HepG2 (cell line): ENCODE results near the gene B4GALT5. TPM values are rescaled to one million over a fixed set of nuclear protein-coding genes. Genes with fewer than 3 reads are reported as not detected.

Source experiments
- CCAR2 ChIP-seq: fragments of 200-400 bp; formaldehyde crosslinking; optimal IDR thresholded peaks from 2 replicates; pipeline ENCODE3; 2018; ENCODE audit warnings: low read depth, mild to moderate bottlenecking, low read length, moderate library complexity
- CERS6 ChIP-seq: sonication (generic); formaldehyde crosslinking; IDR thresholded peaks from 2 replicates; pipeline ENCODE4 v1.5.0; 2020; ENCODE audit warnings: missing genetic modification reagents
- EZH2 ChIP-seq: conservative IDR thresholded peaks from 2 replicates; pipeline ENCODE4 v1.6.1; 2012; ENCODE audit warnings: mild to moderate bottlenecking, low read depth, low read length, moderate library complexity
- FLYWCH1 ChIP-seq: sonication (generic); formaldehyde crosslinking; IDR thresholded peaks from 2 replicates; pipeline ENCODE4 v1.8.1; 2023; ENCODE audit warnings: mild to moderate bottlenecking, missing genetic modification reagents
- KDM2A ChIP-seq: sonication (generic); formaldehyde crosslinking; IDR thresholded peaks from 2 replicates; pipeline ENCODE4 v1.4.0; 2020; ENCODE audit warnings: low read depth, missing genetic modification reagents, borderline replicate concordance
- KLF16 ChIP-seq, 2 experiments: sonication (generic) in 1 of 2; formaldehyde crosslinking in 1 of 2; IDR thresholded peaks; 2 replicates each; pipeline versions ENCODE4 v1.6.1 to v1.8.0; 2016 to 2023; ENCODE audit warnings: missing genetic modification reagents in 2 of 2, missing compliant biosample characterization in 1 of 2
- NCOR1 ChIP-seq: fragments of 200-600 bp; sonication (generic); IDR thresholded peaks from 2 replicates; pipeline ENCODE4 v1.7.0; 2017; ENCODE audit warnings: antibody characterized with exemption, low read length, borderline replicate concordance
- POLR2A ChIP-seq, 2 experiments: IDR thresholded peaks; 2 replicates each; pipeline ENCODE4 v1.6.1; 2011; ENCODE audit warnings: low read depth in 2 of 2, low read length in 2 of 2, mild to moderate bottlenecking in 1 of 2, moderate library complexity in 1 of 2; ENCODE audit not compliant: insufficient read depth in 1 of 2
- SPEN ChIP-seq: sonication (generic); formaldehyde crosslinking; IDR thresholded peaks from 2 replicates; pipeline ENCODE4 v1.5.1; 2020; ENCODE audit warnings: low read depth, mild to moderate bottlenecking, missing genetic modification reagents
- TOPORS ChIP-seq: sonication (generic); formaldehyde crosslinking; IDR thresholded peaks from 2 replicates; pipeline ENCODE4 v1.8.0; 2023; ENCODE audit warnings: mild to moderate bottlenecking, missing genetic modification reagents
- U2AF1 ChIP-seq: fragments of 200-400 bp; formaldehyde crosslinking; optimal IDR thresholded peaks from 2 replicates; pipeline ENCODE3; 2017; ENCODE audit warnings: mild to moderate bottlenecking, low read depth, low read length
- ZBTB10 ChIP-seq: sonication (generic); formaldehyde crosslinking; IDR thresholded peaks from 2 replicates; pipeline ENCODE4 v1.4.0; 2020; ENCODE audit warnings: missing genetic modification reagents, borderline replicate concordance
- ZBTB38 ChIP-seq: sonication (generic); formaldehyde crosslinking; IDR thresholded peaks from 2 replicates; pipeline ENCODE4 v1.5.1; 2020; ENCODE audit warnings: mild to moderate bottlenecking, missing genetic modification reagents
- ZBTB46 ChIP-seq: sonication (generic); formaldehyde crosslinking; IDR thresholded peaks from 2 replicates; pipeline ENCODE4 v1.4.0; 2020; ENCODE audit warnings: mild to moderate bottlenecking, missing genetic modification reagents, borderline replicate concordance
- ZFP62 ChIP-seq: sonication (generic); formaldehyde crosslinking; IDR thresholded peaks from 2 replicates; pipeline ENCODE4 v1.4.0; 2020; ENCODE audit warnings: missing genetic modification reagents
- ZMYM4 ChIP-seq: sonication (generic); formaldehyde crosslinking; IDR thresholded peaks from 2 replicates; pipeline ENCODE4 v1.8.1; 2023; ENCODE audit warnings: mild to moderate bottlenecking, missing genetic modification reagents
- ZNF263 ChIP-seq: sonication (generic); formaldehyde crosslinking; IDR thresholded peaks from 2 replicates; pipeline ENCODE4 v1.4.0; 2020; ENCODE audit warnings: missing genetic modification reagents
- ZNF280B ChIP-seq: sonication (generic); formaldehyde crosslinking; IDR thresholded peaks from 2 replicates; pipeline ENCODE4 v1.5.0; 2020; ENCODE audit warnings: missing genetic modification reagents, mild to moderate bottlenecking, borderline replicate concordance
- ZNF331 ChIP-seq: sonication (generic); formaldehyde crosslinking; IDR thresholded peaks from 2 replicates; pipeline ENCODE4 v1.4.0; 2020; ENCODE audit warnings: missing genetic modification reagents
- ZNF510 ChIP-seq: sonication (generic); formaldehyde crosslinking; IDR thresholded peaks from 2 replicates; pipeline ENCODE4 v1.4.0; 2020; ENCODE audit warnings: low read depth, mild to moderate bottlenecking, missing genetic modification reagents
- ZNF547 ChIP-seq: sonication (generic); formaldehyde crosslinking; IDR thresholded peaks from 2 replicates; pipeline ENCODE4 v1.5.1; 2020; ENCODE audit warnings: mild to moderate bottlenecking, missing genetic modification reagents
- ZNF549 ChIP-seq: sonication (generic); formaldehyde crosslinking; IDR thresholded peaks from 2 replicates; pipeline ENCODE4 v1.5.0; 2020; ENCODE audit warnings: missing genetic modification reagents
- ZNF773 ChIP-seq: sonication (generic); formaldehyde crosslinking; IDR thresholded peaks from 2 replicates; pipeline ENCODE4 v1.4.0; 2020; ENCODE audit warnings: missing genetic modification reagents, borderline replicate concordance
- ZNF790 ChIP-seq: sonication (generic); formaldehyde crosslinking; IDR thresholded peaks from 2 replicates; pipeline ENCODE4 v1.8.0; 2022; ENCODE audit warnings: missing genetic modification reagents, mild to moderate bottlenecking, borderline replicate concordance
- ZNF883 ChIP-seq: sonication (generic); formaldehyde crosslinking; IDR thresholded peaks from 2 replicates; pipeline ENCODE4 v1.5.1; 2020; ENCODE audit warnings: mild to moderate bottlenecking, missing genetic modification reagents; ENCODE audit errors: not compliant biosample characterization
- polyA plus RNA-seq, 8 experiments: library from polyadenylated mRNA; depleted of rRNA in 3 of 8; stranded (reverse) in 7 of 8; unstranded in 1 of 8; fragments of >200 nt; fragmentation: Illumina TruSeq in 4 of 8; extraction: Trizol in 4 of 8; gene quantifications; 2 replicates each; pipeline versions ENCODE4 v1.2.1 to v1.2.3, GENCODE V29; 2011 to 2016; ENCODE audit warnings: low read depth in 4 of 8, missing spikeins in 1 of 8, mixed read lengths in 1 of 8; ENCODE audit not compliant: insufficient read depth in 1 of 8
- total RNA-seq, 5 experiments: library from RNA; depleted of rRNA; stranded (reverse); fragments of >200 nt; fragmentation: Illumina TruSeq; extraction: Trizol; gene quantifications; 2 replicates each; pipeline ENCODE4 v1.2.3, GENCODE V29; 2016; ENCODE audit warnings: low read depth in 1 of 5

The B4GALT5 gene
- total and polyA plus RNA-seq, 2 of the 13 experiments (the other 11 are each of a cell fraction or from before 2014, with no cell fraction given): 27.3 to 30.9 TPM

GRCh38 chr20:49697071-49697470, 16.6 kb downstream of the B4GALT5 start (continued):
- TF ChIP-seq TOPORS (CRISPR knock-in tag) (no peak), ZNF773 (CRISPR knock-in tag) (no peak), ZMYM4 (CRISPR knock-in tag) (no peak), CCAR2 (no peak), ZBTB46 (CRISPR knock-in tag) (0 out of 2 replicates have a peak, but pooled peaks have one; percentile 48), ZNF280B (no peak), ZNF331 (CRISPR knock-in tag) (0 out of 2 replicates have a peak, but pooled peaks have one; percentile 37), ZNF510 (0 out of 2 replicates have a peak, but pooled peaks have one; percentile 56), SPEN (CRISPR knock-in tag) (no peak), KLF16 (CRISPR knock-in tag; IDR thresholded peaks at IDR 0.05) (peak in 1 of 2 experiments; percentile 20; a peak in 1 of 4 replicates), NCOR1 (no peak), U2AF1 (no peak), ZNF547 (CRISPR knock-in tag) (peak; percentile 53; the same call in 1 of the 2 replicates), ZBTB10 (no peak), KDM2A (CRISPR knock-in tag) (0 out of 2 replicates have a peak, but pooled peaks have one; percentile 20), CERS6 (CRISPR knock-in tag) (0 out of 2 replicates have a peak, but pooled peaks have one; percentile 51), ZNF883 (CRISPR knock-in tag) (peak; percentile 72), ZNF790 (no peak), ZNF263 (CRISPR knock-in tag) (peak; percentile 80), ZNF549 (CRISPR knock-in tag) (no peak), FLYWCH1 (CRISPR knock-in tag) (no peak), ZFP62 (CRISPR knock-in tag) (0 out of 2 replicates have a peak, but pooled peaks have one; percentile 22), ZBTB38 (peak; percentile 92), POLR2A (IDR thresholded peaks at IDR 0.05; ENCODE audit: insufficient read depth in 1 of 2, low read depth in 2 of 2, low read length in 2 of 2) (no peak), EZH2 (no peak)
